Glutamatergic neuron (in vitro differentiated cells): ENCODE data around the gene ADGRG6. TPM values are rescaled to one million over a fixed set of nuclear protein-coding genes. Genes with fewer than 3 reads are reported as not detected.
"Not testable (repeated sequence)": the region's sequence is repeated elsewhere in the genome, so short reads cannot be mapped to it uniquely, and the experiment has no call there.

Source experiments
- DNase-seq: peaks from one replicate; pipeline ENCODE4 v3.0.0; 2022
- H3K27ac Mint-ChIP-seq: one replicate; pipeline ENCODE4 v1.8.0; 2020; ENCODE audit warnings: mild to moderate bottlenecking, mixed read lengths, inconsistent platforms; ENCODE audit not compliant: unreplicated experiment
- H3K27me3 Mint-ChIP-seq: one replicate; pipeline ENCODE4 v1.8.0; 2020; ENCODE audit warnings: mild to moderate bottlenecking, moderate library complexity, mixed read lengths, inconsistent platforms; ENCODE audit not compliant: unreplicated experiment
- H3K36me3 Mint-ChIP-seq: one replicate; pipeline ENCODE4 v1.8.0; 2020; ENCODE audit warnings: mild to moderate bottlenecking, mixed read lengths, inconsistent platforms; ENCODE audit not compliant: unreplicated experiment
- H3K4me1 Mint-ChIP-seq: one replicate; pipeline ENCODE4 v1.8.0; 2020; ENCODE audit warnings: mild to moderate bottlenecking, low read depth, mixed read lengths, inconsistent platforms; ENCODE audit not compliant: unreplicated experiment
- H3K4me3 Mint-ChIP-seq: one replicate; pipeline ENCODE4 v1.8.0; 2020; ENCODE audit warnings: mild to moderate bottlenecking, mixed read lengths, inconsistent platforms; ENCODE audit not compliant: unreplicated experiment
- H3K9me3 Mint-ChIP-seq: one replicate; pipeline ENCODE4 v1.8.0; 2020; ENCODE audit warnings: mild to moderate bottlenecking, moderate library complexity, mixed read lengths, inconsistent platforms; ENCODE audit not compliant: unreplicated experiment
- CTCF ChIP-seq: fragments of 200-600 bp; sonication (generic); IDR thresholded peaks from one replicate; pipeline ENCODE4 v1.5.0; 2021; ENCODE audit not compliant: partially characterized antibody, unreplicated experiment
- total RNA-seq: library from RNA; stranded (reverse); fragmentation: NEBNext Ultra II Directional; extraction: Animal tissue kit (Norgen Biotek cat#: 25700); gene quantifications from one replicate; pipeline ENCODE4 v1.2.1, GENCODE V29; 2021; ENCODE audit not compliant: unreplicated experiment

ADGRG6 gene
- total RNA-seq, 1 donor from 2014 or later = not detected

- Mint-ChIP-seq H3K27me3 (no peaks in the 10 kb centered on the region), H3K36me3 (no peaks in the 10 kb centered on the region), H3K4me1 (no peaks in the 10 kb centered on the region), H3K9me3 (no peaks in the 10 kb centered on the region), H3K4me3 (no peak overlapping the region), H3K27ac (no peak overlapping the region)
- DNase-seq = no peak
- no peak for TF ChIP-seq CTCF
Observed at GRCh38 chr6:142446576-142446975, 144.8 kb downstream of the ADGRG6 start.

GRCh38 chr6:142448091-142448729 is 146.4 kb downstream of the ADGRG6 start:
- no peak for TF ChIP-seq CTCF
- no peak for DNase-seq
- H3K4me1 Mint-ChIP-seq = no peaks in the 10 kb centered on the region
- no peak overlapping the region for H3K4me3 Mint-ChIP-seq
- no peaks in the 10 kb centered on the region for H3K36me3 Mint-ChIP-seq
- peaks cover 2% of the 10 kb centered on the region for H3K27me3 Mint-ChIP-seq
- no peak overlapping the region for H3K27ac Mint-ChIP-seq
- H3K9me3 Mint-ChIP-seq = no peaks in the 10 kb centered on the region

GRCh38 chr6:142450856-142451255 is 149.0 kb downstream of the ADGRG6 start:
- not testable (repeated sequence) for H3K27ac Mint-ChIP-seq, H3K36me3 Mint-ChIP-seq, H3K9me3 Mint-ChIP-seq, DNase-seq, H3K27me3 Mint-ChIP-seq, H3K4me3 Mint-ChIP-seq, H3K4me1 Mint-ChIP-seq

- no peak for DNase-seq
- H3K27me3 Mint-ChIP-seq = peaks cover 2% of the 10 kb centered on the region
- H3K27ac Mint-ChIP-seq = no peak overlapping the region
- no peaks in the 10 kb centered on the region for H3K9me3 Mint-ChIP-seq
- H3K4me1 Mint-ChIP-seq = no peaks in the 10 kb centered on the region
- TF ChIP-seq CTCF = no peak
- no peaks in the 10 kb centered on the region for H3K36me3 Mint-ChIP-seq
- no peak overlapping the region for H3K4me3 Mint-ChIP-seq
Observed at GRCh38 chr6:142452993-142453392, 151.2 kb downstream of the ADGRG6 start.

- not testable (repeated sequence) for H3K4me1 Mint-ChIP-seq, H3K36me3 Mint-ChIP-seq, H3K4me3 Mint-ChIP-seq, H3K27me3 Mint-ChIP-seq, DNase-seq, H3K9me3 Mint-ChIP-seq, H3K27ac Mint-ChIP-seq
Observed at GRCh38 chr6:142454196-142454595, 152.4 kb downstream of the ADGRG6 start.

- not testable (repeated sequence) for H3K4me1 Mint-ChIP-seq, H3K36me3 Mint-ChIP-seq, H3K27me3 Mint-ChIP-seq, H3K27ac Mint-ChIP-seq, H3K9me3 Mint-ChIP-seq, DNase-seq, H3K4me3 Mint-ChIP-seq
Observed at GRCh38 chr6:142454848-142455247, 153.0 kb downstream of the ADGRG6 start.
